Measurements from ENCODE around the gene PARD3. TPM values are rescaled to one million over a fixed set of nuclear protein-coding genes. Genes with fewer than 3 reads are reported as not detected.
"Not testable (repeated sequence)": the region's sequence is repeated elsewhere in the genome, so short reads cannot be mapped to it uniquely, and the experiment has no call there.

The PARD3 gene
- total RNA-seq, 1 donor from 2014 or later, result 27.7 TPM

DNA sequence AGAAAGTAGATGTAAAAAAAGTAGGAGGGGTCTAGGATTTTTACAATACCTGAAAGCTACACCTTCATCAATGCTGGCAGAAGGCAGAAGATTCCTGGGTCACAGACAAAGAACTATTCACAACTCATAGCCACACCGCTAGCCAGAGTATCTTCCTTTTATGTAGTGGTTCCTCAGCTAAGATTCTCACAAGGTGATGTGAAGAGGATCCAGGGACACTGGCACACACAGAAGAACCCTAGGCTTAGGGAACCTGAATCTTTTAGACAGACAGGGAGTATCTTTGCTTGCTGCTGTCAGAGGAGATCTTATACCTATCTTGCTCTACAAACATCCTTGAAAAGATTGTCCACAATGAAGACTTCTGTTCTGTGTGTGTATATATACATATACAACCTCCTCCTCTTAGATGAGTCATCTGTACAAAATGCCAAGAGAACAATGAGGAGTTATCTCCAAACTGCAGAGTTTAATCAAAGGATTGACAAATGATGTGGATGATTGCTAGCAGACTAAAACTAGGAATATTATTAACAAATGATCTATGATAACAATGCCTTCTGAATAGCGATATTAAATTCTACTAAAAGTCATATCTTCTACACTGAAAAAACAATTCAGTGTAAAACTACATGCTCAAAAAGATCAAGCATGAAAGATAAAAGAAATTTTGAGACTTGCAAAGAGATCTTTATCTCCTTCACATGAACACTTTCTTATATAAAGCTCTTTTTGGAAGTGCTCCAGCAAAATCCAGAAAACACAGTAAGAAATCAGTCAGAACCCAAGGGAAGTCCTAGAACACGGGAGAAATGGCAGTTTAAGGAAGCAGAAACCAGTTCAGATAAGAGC, 409.3 kb downstream of the PARD3 start:
- no peak for DNase-seq (ENCODE audit: low spot score)

DNA sequence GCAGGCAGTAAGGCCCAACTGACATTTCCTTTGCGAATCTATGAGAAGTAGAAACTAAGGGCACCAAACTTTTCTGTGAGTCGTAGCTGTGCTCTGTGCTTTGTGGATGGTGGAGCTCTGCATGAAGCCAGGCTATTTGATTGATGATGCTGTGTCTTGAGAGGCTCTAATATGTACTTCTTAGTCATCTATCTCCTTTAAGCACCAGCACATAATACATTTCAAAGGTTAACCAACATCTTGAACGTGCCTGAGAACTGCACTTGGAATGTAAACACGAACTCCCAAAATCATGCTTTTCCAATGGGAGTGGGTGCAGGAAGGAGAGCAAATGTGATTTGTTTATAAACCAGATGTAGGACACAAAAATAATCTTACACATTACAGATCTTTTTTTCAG, 411.6 kb downstream of the PARD3 start:
- no peak for DNase-seq (ENCODE audit: low spot score)

DNA sequence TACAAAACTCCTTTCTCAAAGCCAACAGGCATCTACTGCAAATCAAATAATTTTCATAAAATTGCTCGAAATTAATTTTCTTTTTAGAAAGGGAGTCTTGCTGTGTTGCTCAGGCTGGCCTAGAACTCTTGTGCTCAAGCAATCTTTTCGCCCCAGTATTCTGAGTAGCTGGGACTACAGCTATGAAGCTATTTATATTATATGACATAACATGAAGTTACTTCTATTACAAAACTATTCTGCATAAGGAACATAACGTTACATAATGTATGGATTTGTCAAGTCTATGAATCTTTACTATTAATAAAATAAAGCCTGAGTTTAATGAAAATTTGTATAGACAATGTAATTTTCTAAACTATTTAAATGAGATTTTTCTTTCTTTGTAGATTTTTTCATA, 415.0 kb downstream of the PARD3 start:
- DNase-seq (ENCODE audit: low spot score), result no peak

DNA sequence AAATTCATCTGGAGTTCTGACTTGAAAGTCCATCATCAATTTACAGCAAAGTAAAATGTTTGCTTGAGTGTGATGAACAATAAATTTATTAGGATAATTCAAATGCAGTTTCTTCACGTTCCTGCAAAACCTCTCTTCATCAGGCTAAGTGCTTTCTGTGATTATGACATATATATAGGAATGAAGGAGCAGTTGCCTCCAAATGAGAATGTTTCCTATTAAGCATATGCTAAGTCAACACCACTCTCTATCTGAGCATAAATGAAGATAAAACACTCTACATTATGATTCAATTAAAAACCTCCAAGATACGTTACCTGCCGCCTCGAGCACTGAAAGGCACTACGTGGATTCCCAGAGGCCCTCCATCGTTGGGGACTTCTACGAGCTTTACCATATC, 416.1 kb downstream of the PARD3 start:
- no peak for DNase-seq (ENCODE audit: low spot score)

DNA sequence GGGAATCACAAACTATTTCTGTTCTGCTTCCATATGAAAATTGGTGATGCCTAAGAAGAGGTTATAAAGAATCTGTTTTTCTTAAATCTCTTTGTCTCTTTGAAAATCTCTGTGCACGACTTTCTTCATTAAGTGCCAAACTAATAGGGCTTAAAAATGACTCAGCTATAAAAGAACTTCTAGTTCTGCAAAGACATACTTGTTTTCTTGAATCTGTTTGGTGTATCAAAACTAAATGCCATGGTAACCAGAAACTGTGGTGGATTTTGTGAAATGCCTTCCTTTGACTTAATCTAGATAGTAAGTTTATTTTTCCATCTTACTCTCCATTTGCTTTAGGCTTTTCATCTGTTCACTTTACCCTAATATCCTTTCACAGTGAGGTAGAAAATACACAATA, 417.8 kb downstream of the PARD3 start:
- no peak for DNase-seq (ENCODE audit: low spot score)

DNA sequence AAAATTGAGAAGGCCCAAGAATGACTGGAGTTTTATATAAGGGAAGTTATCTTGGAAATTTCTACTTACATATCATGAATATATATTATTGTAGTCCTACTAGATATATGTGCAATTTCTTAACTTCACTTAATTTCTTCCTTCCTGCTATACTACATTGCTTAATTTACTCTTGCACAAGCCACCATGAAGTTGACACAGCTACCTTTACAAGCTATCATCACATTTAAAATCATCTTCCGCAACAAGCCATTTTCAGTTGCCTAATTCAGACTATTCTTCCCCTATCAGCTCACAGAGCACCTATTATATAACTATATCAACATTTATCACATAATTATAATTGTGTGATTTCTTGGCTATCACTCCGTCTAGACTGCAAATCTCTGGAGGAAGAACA, 418.4 kb downstream of the PARD3 start:
- DNase-seq (ENCODE audit: low spot score), result no peak

DNA sequence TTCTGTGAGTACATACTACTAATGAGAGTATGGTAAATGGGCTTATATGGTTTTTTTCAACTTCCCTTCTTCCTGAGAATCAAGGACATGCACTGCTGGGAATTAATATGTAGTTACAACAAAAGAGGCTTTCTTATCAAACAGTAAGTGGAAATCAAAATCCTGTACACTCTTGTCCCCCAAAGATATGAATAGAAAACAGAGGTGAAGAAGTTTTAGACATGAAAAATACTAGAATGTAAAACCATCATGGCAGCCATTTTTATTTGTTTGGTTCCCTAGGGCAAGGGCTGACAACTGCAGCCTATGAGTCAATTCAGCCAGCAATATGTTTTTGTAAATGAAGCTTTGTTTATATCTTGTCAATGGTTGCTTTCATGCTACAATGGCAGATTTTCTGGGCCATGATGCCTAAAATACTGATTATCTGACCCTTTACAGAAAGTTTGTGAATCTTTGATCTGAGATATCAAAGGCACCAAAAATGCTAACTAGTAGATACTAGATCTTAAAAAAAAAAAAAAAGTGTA, 422.4 kb downstream of the PARD3 start:
- DNase-seq (ENCODE audit: low spot score), result no peak

DNA sequence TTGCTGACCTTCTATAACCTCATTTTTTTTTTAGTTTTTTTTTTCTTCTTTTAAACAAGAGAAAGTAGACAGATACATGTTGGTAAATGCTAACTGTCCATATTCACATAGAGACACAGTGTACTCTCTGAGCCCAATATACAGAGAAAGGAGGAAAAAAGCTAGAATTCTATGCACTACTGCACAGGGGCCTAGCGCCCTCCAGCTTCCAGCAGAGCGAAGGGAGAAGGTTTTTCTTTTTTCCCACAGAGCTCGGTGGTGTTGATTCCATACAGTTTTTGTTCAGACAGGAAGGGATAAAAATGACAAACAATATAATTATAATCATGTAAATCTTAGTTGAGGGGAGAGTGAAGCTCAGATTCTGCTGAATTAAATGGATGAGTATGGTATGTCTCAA, 423.9 kb downstream of the PARD3 start:
- not testable (repeated sequence) for DNase-seq (ENCODE audit: low spot score)

DNA sequence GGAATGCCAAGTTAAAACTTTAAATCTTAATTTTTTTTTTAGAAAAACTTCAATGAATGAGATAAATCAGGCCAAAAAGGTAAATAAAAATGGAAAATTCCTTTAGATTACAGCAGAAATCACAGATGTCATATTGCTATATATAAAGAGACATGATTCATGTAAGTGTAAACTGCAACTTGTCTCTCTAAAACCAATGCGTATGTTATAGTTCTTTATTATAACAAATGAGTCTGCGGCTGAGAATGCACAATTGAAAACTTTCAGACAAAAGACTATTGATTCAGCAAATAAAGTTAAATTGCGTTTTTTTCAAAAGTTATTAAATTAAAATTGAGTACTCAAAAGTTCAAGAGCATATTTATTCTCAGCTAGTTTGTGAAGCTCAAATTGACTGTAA, 425.3 kb downstream of the PARD3 start:
- DNase-seq (ENCODE audit: low spot score), result no peak

DNA sequence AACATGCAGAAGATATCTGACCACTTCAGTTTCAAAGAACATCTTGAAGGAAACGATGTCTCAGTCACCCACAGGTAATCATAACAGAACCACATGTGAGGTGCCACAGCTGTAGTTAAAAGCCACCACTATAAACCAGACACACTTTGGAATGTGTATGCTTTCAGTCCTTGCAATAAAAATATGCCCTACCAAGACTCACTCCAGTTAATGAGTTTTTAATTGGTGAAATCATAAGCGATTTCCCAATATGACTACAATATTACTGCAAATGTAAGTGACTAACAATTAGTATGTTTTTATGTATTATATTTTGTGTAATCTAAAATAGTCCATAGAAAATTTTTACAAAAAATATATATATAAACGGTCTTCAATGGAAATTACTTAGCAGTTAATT, 428.2 kb downstream of the PARD3 start:
- no peak for DNase-seq (ENCODE audit: low spot score)

DNA sequence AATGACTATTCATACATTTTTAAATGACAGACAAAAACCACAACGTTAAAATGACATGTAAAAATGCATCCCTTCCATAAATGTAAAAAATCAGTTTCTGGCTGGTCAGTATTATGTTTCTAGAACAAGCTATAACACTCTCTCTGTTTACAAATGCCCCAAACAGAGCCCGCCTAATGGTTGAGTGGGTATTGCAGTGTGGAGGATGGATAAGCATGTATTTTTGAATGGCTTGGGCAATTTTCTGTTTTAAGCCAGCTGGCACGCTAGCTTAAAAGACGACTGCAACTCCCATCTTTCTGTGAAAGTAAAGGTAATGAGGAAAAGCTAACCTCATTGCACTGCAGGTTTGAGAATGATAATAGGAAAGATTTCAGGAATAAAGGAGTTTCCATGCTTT, 430.7 kb downstream of the PARD3 start:
- DNase-seq (ENCODE audit: low spot score), result no peak

DNA sequence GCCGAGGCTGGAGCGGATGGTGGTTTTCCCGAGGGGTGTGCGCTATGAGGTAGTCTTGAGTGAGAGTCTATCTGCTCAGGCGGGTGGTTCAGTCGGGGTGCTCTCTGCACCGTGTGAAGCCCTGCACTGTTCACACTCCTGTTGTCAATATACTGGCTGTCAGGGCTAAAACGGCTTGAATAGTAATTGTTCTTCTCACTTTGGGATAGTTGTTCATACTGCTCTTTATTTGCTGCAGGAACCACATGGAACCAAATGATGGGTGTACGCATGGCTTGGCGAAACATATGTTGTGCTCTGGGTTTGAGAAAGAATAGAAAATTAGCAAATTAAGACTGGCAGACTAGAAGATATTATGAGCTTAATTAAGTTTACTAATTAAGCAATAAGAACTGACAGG, 432.5 kb downstream of the PARD3 start:
- DNase-seq (ENCODE audit: low spot score), result no peak

DNA sequence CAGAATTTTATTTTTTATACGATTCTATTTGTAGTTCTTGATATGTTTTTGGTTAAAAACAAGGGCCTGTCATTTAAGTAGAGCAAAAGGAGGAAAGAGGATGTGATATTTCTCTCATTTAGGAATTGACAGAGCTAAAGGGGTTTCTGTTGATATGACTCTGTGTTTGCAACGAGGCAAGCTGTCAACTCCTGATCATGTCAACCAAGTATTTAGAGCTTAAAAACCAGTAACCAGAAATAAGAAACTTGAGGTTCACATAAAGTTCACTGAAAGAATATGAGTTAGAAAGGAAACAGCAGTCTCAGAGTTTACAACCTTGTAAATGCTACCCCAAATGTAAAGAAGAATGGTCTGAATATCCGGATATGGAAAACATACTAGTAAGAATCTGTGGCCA, 434.2 kb downstream of the PARD3 start:
- DNase-seq (ENCODE audit: low spot score), result no peak

DNA sequence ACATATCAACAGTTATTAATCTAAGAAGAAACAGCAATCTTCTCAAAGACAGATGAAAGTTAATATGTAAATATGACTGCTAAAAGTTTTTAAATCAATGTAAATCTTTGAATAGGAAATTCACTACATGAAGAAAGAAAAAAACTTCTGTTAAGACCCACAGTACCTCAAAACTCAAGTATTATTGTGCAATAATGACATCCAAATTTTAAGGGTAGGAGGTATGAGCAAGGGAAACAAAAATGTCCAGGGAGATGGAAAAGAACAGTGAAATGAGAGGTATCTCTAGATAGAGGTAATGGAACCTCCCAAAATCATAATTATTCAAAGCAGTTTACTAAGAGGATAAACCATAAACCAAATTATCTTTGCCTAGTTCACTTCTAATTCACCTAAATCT, 436.8 kb downstream of the PARD3 start:
- no peak for DNase-seq (ENCODE audit: low spot score)

DNA sequence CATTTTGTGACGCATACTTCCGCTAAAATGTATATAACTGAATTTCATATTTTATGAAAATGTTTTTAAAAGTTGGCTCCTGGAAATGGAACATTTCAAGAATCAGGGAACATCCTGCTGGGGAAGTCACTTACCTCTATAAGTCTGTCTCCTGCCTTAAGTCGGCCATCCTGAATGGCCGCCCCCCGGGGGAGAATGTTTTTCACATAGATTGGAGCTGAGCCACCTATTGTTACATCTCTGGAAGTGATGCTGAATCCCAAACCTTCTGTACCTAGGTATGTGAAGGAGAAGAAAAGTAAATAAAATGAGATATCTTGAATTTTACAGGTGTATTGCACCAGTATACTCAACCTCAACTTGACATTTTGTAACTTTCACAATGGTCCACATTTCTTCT, 437.3 kb downstream of the PARD3 start:
- no peak for DNase-seq (ENCODE audit: low spot score)

DNA sequence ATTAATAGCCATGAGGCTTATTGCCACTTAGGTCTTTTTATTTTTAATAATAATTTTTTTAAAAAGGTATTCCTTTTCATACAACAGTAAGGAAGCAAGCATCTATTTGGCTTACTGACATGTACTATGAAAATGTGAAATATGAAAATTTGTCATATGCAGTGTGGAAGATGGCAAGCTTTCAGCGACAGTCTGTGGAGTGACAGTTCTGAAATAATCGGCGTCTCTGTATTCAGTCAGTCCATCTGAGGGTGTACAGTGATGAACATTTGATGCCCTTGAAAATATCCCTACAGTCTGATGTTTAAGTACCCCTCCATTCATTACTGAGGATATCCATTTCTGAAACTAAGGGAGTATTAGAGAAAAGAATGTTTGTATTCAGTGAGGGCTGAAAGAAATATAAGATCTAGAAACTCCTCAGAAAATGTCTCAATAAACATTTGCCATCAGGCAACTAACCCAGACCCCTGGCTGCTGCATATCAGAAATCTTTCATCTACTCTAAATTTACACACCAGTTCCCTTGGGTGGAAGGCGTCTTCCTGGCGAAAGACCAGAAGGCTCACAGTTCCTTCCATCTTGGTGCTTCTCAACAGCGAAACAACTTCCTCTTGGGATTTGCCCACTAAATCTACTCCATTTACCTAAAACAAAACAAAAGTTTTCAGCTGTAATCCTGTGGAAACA, 440.6 kb downstream of the PARD3 start:
- DNase-seq (ENCODE audit: low spot score), result no peak

DNA sequence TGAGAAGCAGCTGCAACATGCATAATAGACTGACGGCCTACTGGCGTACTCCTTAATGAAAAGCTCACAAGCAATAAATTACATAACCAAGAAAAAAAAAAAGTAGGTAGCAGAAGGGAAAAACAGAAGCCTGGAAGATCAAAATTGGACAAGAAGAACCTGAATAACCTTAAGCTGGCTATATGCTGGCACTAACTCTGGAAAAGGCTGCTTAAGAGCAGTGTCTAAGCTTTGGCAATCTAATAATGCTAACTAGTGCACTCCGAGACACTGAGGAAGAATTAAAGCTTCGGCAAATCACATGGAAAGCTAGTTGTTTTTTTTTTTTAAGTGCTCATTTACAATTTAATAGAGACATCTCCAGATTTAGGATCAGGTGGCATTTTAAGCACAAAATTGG, 441.9 kb downstream of the PARD3 start:
- DNase-seq (ENCODE audit: low spot score), result no peak

DNA sequence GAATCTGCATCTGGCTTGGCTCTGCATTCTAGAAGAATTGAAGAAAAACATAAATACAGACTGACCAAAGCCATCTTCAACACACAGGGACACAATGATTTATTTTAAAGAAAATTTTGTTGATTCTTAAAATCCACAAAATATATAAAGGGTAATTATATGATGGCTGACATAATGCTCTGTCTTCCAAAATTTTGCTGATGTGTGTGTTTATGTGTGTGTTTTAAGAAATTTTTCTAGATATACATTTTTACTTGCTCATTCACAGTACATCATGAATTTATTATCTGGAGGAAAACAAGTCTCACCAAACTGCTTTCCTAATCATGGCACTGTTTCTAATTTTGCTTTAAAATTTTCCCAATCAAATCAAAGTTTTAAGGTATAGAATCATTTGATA, 442.6 kb downstream of the PARD3 start:
- DNase-seq (ENCODE audit: low spot score), result no peak

DNA sequence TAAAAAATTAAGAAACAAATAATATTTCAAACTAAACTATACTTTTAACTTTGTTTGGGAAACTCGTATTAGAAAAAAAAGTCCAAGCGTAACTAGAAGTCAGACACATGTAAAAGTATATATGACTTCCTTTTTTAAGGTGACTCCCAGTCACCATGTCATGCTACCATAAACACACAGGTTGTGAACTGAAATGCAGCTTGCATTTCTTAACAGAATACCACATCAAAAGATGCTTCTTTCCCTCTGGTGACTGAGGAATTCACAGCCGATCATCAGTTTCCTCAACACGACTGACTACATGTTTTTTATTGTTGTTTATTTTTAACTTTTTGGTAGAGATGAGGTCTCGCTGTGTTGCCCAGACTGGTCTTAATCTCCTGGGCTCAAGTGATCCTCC, 445.0 kb downstream of the PARD3 start:
- DNase-seq (ENCODE audit: low spot score), result no peak

DNA sequence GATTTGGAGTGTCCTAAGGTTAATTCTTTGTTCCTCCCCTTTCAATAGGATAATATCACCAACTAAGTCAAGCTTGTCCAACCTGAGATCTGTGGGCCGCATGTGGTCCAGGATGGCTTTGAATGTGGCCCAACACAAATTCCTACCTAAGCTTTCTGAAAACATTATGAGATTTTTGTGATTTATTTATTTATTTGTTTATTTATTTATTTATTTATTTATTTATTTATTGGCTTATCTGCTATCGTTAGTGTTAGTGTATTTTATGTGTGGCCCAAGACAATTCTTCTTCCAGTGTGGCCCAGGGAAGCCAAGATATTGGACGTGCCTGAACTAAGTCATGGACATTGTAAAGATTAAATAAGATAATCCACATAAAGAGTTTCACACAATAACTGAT, 446.0 kb downstream of the PARD3 start:
- DNase-seq (ENCODE audit: low spot score), result no peak

DNA sequence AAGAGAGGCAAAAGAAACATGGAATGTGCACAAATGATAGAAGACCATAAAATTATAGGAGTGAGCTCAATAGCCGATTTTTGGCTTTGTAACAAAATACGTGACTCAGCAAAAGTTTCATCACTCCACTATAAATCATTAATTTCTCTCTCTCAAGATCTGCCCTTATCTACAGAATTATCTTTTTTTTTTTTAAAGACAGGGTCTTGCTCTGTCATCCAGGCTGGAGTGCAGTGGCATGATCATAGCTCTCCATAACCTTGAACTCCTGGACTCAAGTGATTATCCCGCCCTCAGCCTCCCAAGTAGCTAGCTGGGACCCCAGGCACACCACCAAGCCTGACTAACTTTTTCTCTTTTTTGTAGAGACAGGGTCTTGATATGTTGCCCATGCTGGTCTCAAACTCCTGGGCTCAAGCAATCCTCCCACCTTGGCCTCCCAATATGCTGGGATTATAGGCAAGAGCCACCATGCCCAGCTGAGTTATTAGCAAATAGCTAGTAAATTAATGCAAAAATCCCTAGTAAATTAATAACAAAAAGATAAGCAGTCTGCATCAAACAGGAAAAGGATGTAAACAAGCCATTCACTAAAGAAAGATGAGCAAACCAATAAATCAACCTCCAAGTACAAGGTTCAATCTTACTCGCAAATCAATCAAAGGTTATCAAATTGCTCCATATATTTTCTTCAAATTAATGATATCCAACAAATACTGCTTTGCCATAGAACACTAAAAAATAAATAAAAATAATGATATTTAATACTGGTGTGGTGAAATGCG, 450.7 kb downstream of the PARD3 start:
- no peak for DNase-seq (ENCODE audit: low spot score)

DNA sequence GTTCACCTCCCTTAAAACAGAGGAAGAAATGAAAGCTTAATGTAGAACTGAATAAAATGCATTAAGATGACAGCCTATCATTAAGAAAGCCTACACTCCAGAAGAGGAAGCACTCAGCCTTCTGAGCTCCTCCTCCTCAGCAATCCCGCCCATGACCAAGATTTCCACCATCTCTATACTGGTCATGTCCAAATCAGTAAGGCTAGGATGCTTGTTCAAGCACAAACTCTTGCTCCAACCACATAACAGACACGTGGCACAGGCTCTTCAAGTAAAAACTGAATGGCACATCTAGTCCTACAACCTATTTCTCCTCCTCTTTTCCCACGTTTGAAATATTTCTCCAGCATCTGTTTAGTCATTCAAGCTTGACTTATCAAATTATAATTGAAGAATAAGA, 454.1 kb downstream of the PARD3 start:
- DNase-seq (ENCODE audit: low spot score), result no peak

Measured in mesenteric fat pad (tissue), 1 donor.